GM21737 (cell line): ENCODE results near the gene SFPQ.
"Not testable (repeated sequence)": the region's sequence is repeated elsewhere in the genome, so short reads cannot be mapped to it uniquely, and the experiment has no call there.

ENCODE experiments used
- ATAC-seq: cut with Tn5 transposase; IDR thresholded peaks from one replicate; pipeline ENCODE4 v1.9.1; 2021; ENCODE audit warnings: mild to moderate bottlenecking, moderate library complexity; ENCODE audit not compliant: unreplicated experiment

The SFPQ gene

DNA sequence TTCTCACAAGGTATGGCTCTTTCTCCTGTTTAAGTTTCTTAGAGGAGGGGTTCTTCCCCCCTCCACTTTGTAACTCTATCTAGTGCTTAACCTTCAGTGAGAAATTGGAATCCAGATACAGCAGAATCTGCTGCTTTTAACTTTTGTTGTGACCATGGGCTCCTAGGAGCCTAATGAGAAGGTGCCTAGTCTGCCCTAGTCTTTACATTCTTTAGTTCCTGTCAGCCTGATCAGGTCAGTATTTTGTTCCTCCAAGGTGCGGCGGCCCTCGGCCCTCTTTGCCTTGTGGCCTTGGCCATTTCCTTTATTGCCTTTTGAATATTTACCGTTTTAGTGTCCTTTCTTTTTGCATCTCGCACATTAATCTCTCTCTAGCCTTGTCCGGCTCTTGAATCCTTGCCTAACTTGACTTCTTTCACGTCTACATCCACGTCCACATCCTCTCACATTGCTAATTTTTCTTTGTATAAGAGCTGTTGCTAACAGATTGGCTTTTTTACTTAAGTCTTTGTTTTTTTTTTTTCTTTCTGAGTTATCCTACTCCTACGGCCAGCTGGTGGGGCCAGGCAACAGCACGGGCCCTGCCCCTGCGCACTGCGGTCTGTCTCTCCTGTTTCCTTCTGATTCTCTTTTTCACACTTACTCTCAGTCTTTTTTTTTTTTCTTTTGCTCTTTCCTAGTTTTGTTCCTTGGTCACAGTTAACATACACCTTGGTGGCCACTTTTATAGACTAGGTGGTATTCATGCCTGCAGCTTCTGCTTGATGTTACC is 49.0 kb downstream of the SFPQ start:
- no peak for ATAC-seq

DNA sequence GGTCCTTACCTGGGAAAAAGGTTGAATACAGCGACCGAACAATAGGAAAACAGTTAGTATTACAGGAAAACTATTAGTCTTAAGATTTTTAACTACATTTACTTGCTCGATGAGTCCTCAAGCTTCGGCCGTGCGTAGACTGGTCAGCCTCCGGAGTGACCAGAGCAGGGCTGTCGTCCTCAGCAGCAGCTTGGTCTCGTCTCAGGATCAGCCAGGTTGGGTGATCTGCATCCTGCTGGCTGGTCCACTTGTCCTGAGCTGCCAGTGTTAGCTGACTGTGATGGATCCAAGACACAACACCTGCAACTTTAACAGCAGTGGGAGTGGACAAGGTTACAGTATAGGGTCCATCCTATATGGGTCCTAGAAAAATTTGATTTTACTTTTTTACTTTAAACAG is 50.2 kb downstream of the SFPQ start:
- not testable (repeated sequence) for ATAC-seq

- ATAC-seq = not testable (repeated sequence)
Measured at GRCh38 chr1:35142294-35142693, 50.7 kb downstream of the SFPQ start.

- ATAC-seq = not testable (repeated sequence)
Measured at GRCh38 chr1:35137590-35137989, 55.4 kb downstream of the SFPQ start.

GRCh38 chr1:35136780-35137179 is 56.2 kb downstream of the SFPQ start:
- no peak for ATAC-seq
